Inflammatory macrophage treated with lipopolysaccharide for 4 hours (primary cell): ENCODE data around the gene STARD6.
"Not testable (repeated sequence)": the region's sequence is repeated elsewhere in the genome, so short reads cannot be mapped to it uniquely, and the experiment has no call there.

Experiments
- DNase-seq: peaks from one replicate; pipeline ENCODE4 v3.0.0-alpha.2; 2020

Gene STARD6

DNA sequence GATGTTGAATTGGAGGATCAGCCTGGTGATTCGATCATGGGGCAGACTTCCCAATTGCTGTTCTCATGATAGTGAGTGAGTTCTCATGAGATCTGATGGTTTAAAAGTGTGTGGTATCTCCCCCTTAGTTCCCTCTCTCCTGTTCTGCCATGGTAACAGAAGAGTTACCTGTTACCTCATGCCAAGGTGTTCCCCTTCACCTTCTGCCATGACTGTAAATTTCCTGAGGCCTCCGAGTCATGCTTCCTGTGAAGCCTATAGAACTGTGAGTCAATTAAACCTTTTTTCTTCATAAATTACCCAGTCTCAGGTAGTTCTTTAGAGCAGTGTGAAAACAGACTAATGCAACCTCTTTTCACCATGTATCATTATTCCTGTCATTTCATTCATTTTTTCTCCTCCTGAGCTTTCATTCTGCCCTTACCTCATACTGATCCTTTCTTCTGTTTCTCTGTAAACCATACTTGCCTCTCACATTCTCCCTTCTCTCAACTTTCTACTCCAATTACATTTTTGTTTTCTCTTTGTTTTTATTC, 22.0 kb downstream of the STARD6 start:
- no peak for DNase-seq

DNA sequence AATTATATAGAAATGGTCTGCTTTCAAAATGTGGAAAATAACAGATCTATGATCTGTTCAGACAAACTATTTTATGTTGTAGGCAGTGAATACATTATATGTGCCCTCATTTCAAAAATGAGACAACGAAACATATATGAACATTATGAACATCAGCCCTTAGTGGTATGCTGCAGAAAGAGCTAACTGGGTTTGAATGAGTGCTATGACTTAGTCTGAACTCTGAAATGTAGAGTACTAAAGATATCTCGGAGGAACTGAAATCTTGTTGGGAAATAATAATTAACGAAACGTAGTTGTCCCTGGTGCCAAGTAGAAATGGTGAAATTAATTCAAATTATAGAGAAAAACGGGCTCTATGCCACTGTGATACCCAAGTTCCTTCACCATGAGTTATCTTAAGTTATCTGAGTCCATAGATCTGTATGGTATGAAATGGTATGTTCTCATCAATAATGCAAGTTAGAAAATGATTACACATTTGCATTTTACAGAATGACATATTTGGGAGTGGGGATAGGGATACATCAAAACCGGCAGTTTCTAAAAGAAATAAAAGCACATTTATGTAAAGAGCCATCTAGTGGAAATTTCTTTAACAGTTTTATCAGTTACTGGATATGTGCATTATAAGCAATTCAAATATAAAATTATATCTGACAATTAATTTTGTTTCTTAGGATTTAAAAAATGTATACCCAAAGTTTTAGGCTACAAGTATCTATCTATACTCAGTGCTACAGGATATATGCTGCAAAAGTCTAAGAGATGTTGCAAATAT, 26.7 kb downstream of the STARD6 start:
- peak; percentile 23 for DNase-seq

DNA sequence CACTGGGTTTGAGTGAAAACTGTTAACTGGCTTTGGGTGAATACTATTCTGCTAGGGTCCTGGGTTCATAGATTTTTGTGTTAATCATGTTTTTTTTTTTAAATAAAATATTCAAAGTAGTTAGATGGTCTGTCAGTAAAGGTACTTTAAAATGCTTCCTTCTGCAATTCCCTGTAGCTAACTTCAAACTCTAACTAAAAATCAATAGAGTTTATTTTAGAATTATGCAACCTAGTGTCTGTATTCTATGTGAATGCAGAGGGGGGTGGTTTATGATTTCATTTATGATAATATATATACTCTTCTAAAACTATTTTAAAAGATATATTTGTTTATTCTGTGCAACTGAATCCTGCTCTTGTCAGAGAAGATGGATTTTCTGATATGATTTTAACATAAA, 27.9 kb downstream of the STARD6 start:
- DNase-seq, result no peak

DNA sequence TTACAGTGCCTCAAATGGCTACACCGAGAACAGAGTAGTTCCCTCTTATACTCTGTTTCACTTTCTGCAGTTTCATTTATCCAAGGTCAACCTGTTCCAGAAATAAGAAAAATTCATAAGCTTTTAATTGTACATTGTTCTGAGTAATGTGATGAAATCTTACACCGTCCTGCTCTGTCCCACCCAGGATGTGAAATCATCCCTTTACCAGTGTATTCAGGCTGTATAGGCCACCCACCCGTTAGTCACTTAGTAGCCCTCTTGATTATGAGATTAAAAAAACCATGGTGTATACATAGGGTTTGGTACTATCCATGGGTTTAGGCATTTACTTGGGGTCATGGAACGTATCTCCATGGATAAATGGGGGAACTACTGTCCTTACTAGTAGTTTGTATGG, 29.8 kb downstream of the STARD6 start:
- DNase-seq, result no peak

DNA sequence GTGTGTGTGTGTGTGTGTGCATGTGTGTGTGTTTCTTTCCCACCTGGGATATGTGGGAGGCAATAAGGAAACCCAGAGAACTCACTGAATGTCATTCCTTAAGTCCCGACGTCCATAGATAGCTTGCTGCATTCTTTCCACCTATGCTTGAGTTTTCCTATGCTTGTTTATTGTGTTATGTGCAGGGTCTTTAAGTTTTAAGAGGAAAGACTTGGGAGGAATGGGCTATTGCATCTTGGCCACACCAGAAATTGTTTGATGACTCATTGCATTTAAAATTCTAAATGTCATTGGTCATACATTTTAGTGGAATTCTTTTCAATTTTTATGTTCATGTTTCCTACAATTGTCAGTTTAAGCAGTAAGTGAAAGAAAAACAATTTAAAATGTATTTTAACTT, 33.7 kb downstream of the STARD6 start:
- no peak for DNase-seq

DNA sequence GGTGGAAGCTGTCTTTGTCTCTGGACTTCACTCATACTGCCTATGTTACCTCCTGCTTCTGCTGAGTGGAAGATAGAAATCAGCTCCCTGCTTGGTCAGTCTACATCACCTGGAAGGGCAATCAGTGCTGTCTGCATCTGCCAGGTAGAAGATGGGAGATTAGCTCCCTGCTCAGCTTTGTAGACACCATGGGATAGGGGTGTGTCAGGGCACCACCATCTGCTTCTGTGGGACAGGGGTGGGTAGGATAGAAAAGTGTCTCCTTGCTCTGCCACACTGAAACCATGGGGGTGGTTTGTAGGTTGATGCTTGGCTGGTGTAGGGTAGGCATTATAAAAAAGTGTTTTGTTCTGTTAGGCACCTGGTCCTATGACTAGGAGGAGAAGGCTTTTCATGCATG, 34.1 kb downstream of the STARD6 start:
- no peak for DNase-seq

DNA sequence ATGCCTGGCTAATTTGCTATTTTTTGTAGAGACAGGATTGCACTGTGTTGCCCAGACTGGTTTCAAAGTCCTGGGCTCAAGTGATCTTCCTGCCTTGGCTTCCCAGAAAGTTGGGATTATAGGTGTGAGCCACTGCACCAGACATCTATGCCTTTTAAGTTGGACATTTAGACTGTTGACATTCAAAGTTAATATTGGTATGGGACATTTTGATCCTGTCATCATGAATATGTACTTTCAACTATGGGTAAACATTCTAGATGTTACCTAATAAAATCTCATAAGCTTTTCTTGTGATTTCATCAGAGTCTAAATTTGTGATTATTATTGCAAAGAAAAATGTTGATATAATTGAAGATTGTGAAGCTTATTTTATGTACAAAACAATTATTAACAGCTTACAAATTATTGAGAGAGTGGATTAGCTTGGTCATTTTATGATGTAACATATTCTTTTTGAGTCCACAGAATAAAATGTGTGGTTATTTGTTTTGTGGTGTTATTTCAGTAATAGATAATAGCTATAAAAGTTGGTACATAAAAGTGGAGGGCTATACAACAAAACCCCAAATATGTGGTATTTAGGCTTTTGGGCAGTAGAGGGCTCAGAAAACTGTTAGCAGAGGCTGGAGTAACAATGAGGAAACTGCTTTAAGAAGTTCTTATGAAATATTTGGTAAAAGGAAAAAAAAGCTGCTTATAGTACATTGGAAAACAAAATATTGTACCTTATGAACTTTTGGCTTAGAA, 41.4 kb downstream of the STARD6 start:
- DNase-seq, result no peak

DNA sequence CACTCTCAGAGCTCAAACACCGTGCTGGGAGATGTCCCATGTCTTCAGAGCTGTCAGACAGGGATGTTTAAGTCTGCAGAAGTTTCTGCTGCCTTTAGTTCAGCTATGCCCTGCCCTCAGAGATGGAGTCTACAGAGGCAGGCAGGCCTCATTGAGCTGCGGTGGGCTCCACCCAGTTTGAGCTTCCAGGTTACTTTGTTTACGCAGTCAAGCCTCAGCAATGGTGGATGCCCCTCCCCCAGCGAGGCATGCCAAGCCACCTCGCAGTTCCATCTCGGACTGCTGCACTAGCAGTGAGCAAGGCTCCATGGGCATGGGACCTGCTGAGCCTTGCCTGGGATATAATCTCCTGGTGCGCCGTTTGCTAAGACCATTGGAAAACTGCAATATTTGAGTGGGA, 48.1 kb downstream of the STARD6 start:
- not testable (repeated sequence) for DNase-seq

DNA sequence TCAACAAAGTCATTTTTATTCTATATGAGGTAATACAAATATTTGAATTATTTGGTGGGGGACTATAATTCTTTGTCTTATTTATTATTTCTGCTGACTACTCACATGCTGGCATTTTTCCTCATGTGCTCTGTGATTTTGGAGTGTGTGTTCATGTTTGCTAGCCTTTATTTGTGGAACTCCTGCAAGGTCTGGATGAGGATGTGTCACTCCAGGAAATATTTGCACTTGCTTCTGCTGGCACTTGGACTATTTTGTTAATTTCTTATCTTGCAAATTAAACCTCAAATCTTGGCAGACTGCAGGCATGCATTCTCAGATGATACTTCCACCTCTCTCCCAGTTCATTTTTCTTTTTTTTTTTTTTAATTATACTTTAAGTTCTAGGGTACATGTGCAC, 54.2 kb downstream of the STARD6 start:
- DNase-seq, result no peak

DNA sequence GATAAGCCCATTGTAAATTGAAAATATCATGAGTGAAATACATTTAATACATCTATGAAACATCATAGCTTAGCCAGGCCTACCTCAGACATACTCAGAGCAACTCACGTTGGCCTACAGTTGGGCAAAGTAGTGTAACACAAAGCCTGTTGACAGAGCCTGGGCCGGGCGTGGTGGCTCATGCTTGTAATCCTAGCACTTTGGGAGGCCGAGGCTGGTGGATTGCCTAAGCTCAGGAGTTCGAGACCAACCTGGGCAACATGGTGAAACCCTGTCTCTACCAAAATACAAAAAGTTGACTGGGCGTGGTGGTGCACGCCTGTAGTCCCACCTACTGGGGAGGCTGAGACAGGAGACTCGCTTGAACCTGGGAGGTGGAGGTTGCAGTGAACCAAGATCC, 58.7 kb downstream of the STARD6 start:
- DNase-seq, result not testable (repeated sequence)

DNA sequence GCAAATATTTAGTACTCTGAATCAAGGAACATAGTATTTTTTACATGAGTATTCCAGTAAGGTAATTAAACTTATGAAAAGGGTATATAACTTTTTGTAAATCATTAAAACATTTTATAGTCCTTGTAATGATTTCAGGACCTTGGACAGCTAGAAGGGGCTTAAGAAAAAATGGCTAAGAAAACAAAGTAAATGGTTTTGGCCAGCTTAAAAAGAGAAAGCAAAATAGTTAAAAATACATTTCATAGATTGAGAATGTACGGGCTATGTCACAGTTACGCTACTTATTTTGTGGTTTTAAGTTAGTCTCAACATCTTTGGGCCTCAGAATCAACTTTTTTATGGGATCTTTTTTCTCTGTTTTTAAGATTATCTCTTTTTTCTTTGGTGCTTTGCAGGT, 61.6 kb downstream of the STARD6 start:
- DNase-seq, result no peak

DNA sequence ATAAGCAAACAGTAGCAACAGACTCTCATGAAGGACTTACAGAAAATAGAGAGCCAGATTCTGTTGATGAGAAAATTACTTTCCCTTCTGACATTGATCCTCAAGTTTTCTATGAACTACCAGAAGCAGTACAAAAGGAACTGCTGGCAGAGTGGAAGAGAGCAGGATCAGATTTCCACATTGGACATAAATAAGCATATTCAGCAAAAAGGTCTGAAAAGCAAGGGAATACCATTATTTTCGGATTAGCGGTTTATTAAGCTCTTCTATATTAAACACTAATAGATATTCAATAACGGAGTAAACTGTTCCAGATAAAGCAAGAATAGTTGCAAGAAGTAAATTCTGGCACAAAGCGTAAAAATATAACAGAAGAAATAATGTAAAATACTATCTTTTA, 63.4 kb downstream of the STARD6 start:
- DNase-seq, result no peak

DNA sequence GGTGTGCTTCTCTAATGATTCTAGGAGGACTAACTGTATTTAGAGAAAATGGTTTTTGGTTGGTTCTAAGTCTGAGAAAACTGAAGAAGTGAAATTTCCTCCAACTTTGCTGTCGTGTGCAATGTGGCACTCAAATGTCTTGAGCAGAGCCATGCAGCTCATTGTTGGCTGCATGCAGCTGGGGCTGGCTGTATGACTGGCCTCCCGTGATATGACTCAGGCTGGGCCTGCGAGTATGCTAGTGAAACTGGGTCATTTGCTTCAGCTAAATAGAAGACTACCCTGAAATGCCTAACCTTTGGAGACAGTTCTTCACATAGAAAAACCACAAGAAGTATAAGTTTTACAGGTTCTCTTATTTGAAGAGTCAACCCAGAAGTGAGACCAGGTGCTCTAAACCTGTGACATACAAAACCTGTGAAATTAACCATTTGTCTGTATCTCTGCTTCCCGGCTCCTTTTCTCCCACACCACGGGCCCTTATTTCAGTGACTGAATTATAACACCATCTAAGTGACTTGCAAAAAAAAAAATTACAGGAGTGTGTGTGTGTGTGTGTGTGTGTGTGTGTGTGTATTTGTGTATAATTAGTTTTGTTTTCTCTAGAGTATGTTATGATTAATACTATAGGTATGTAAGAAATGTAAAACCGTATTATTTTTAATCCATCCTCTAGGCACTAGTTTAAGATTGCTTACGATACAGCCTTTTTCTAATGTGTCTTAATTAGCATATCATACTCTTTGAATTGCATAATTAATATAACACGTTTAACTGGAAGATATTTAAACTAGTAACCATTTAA, 72.5 kb downstream of the STARD6 start:
- no peak for DNase-seq

DNA sequence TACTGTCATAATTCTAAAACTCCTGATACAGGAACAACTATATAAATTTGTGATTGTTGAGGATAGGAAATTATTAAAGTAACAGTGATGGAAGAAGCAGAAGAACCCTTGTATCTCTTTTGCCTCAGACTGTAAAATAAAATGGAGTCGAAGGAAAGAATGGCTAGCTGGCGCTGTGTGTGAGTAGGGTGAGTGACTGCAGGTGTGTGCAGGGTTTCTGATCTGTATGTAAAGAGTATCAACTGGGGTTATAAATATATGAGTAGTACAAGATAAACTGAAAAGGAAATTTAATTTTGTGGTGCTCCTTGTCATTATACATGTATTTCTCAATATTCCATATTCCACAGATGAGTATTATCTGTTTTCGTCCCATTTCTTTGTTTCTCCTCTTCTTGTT, 73.1 kb downstream of the STARD6 start:
- DNase-seq, result no peak

DNA sequence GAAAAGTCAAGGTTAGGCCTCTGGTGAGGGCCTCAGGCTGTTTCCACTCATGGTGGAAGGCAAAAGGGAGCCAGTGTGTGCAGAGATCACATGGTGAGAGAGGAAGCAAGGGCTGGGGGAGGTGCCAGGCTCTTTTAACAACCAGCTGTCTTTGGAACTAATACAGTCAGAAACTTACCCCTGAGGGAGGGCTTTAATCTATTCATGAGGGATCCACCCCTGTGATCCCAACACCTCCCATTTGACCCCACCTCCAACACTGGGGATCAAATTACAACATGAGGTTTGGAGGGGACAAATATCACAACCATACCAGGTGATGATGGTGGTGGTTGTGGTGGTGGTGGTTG, 77.5 kb downstream of the STARD6 start:
- DNase-seq, result no peak

DNA sequence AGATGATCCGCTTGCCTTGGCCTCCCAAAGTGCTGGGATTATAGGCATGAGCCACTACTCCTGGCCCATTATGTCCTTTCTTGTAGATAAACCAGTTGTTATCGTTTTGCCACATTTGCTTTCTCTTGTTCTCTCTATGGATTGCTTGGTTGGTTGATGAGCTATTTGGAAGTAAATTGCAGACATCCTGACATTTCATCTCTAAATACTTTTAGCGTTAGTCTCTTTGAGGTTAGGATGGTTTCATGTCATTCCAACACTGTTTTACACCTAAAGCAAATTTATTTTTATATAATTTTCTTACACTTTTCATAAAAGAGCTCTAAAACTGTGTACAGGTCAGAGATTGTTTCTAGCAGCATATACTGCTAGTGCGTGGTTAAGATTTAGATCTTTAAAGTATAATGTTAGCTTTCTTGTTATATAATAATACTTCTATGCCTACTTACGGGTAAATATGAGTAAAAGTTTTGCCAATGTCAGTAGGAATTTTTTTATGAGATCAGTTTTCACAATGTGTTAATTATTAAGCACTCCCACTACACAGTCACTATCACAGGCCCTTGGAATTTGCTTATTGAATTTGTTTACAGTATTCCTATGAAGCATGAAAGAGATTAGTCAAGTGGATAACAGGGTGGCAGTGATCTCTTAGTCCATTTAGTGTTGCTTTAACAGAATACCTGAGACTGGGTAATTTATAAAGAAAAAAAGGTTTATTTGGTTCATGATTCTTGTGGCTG, 78.0 kb downstream of the STARD6 start:
- DNase-seq, result no peak

DNA sequence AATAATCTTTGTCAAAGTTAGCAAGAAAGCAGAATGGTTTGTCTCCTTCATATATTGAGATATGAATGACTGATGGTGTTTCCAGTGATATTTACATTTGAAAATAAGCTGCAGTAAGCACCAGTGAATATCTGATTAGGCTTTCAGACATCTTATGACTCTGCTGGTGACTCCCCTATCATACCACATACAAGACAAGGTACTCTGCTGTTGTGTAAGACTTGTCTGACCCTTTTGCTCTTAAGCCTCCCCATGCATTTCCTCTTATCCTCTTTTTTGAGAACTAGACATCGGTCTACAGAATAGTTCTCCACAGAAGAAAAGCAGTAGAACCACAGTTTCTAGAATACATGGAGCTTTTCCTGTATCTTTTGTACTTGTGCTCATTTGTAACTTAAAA, 79.0 kb downstream of the STARD6 start:
- DNase-seq, result peak; percentile 27

DNA sequence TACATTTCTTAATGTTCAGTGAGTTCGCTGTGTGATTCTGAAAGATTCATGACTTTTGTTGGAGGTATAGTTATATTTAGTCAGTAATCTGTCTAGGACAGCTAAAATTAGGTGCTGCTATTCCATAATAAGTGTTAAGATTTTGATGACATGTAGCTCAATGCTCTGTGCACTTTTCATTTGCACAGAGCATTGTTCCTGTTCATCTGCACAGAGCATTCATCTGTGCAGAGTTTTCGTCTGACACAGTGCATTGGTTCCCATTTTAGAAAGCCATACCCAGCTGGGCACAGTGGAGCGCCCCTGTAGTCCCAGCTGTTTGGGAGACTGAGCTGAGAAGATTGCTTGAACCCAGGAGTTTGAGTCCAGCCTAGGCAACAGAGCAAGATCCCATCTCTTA, 79.8 kb downstream of the STARD6 start:
- DNase-seq, result no peak
